Vagina (tissue), 2 donors: ENCODE measurements around the gene KCNH3. TPM values are rescaled to one million over a fixed set of nuclear protein-coding genes. Genes with fewer than 3 reads are reported as not detected.

ENCODE experiments used
- DNase-seq, 2 donors: peaks; one replicate each; pipeline ENCODE4 v3.0.0-alpha.2; 2017; ENCODE audit errors: extremely low spot score in 2 of 2
- H3K27ac ChIP-seq: fragments of 200-600 bp; sonication (generic); one replicate; pipeline ENCODE4 v1.5.1; 2019
- H3K27me3 ChIP-seq: fragments of 200-600 bp; sonication (generic); one replicate; pipeline ENCODE4 v1.5.1; 2019
- H3K36me3 ChIP-seq, 2 donors: fragments of 200-600 bp; sonication (generic); one replicate each; pipeline ENCODE4 v1.5.1; 2017 to 2019
- H3K4me1 ChIP-seq: fragments of 200-600 bp; sonication (generic); one replicate; pipeline ENCODE4 v1.5.1; 2019
- H3K4me3 ChIP-seq, 2 donors: fragments of 200-600 bp; sonication (generic); 1 replicate in 1 of 2; 2 replicates in 1 of 2; pipeline ENCODE4 v1.5.1; 2016 to 2019
- H3K9me3 ChIP-seq: fragments of 200-600 bp; sonication (generic); one replicate; pipeline ENCODE4 v1.5.1; 2019
- POLR2A ChIP-seq, 2 donors: fragments of 450-650 bp; IDR thresholded peaks; one replicate each; pipeline ENCODE4 v1.6.1; 2017; ENCODE audit warnings: antibody characterized with exemption in 2 of 2, mild to moderate bottlenecking in 2 of 2, moderate library complexity in 2 of 2
- POLR2AphosphoS5 ChIP-seq, 2 donors: sonication (generic); formaldehyde crosslinking; IDR thresholded peaks; one replicate each; pipeline ENCODE4 v1.9.0; 2017; ENCODE audit warnings: antibody characterized with exemption in 2 of 2, mild to moderate bottlenecking in 2 of 2, low read depth in 1 of 2; ENCODE audit not compliant: insufficient read depth in 1 of 2
- intact Hi-C: fragments of 100-400 bp; cut with DNase I; formaldehyde crosslinking; loops from one replicate; pipeline ENCODE4 v1.15.1; 2023
- total RNA-seq: library from RNA; depleted of rRNA; stranded (reverse); fragments of >200 nt; gene quantifications from one replicate; pipeline ENCODE4 v1.2.3, GENCODE V29; 2016
- TF ChIP-seq, protein P1 (sequence below), 3 experiments: fragments of 450-650 bp in 2 of 3; fragments of 200-600 bp in 1 of 3; sonication (generic) in 1 of 3; IDR thresholded peaks; one replicate each; pipeline ENCODE4 v1.5.1; 2017 to 2019; ENCODE audit warnings: antibody characterized with exemption in 3 of 3, mild to moderate bottlenecking in 2 of 3, moderate library complexity in 2 of 3

Gene KCNH3
- total RNA-seq, 1 donor from 2014 or later: not detected

DNA sequence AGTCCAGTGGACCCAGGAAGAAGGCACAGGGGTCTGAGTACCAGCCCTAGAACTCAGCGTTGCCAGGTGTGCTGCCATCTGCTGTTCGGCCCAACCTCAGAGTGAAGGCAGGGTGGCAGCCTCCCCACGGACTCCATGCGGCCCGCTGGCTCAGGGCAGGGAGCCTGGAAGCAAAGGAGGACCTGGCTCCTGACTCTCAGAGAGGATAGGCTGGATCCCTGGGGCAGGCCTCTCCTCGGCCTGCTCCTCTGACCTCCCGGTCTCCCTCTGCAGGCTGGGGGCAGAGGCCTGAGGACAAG is 19.0 kb downstream of the KCNH3 start:
- intact Hi-C loops: no loop called here
- Histone ChIP-seq H3K9me3 (no peaks in the 10 kb centered on the region), H3K27ac (no peak overlapping the region), H3K27me3 (no peaks in the 10 kb centered on the region), H3K4me1 (no peaks in the 10 kb centered on the region), H3K4me3 (no peak overlapping the region), H3K36me3 (peaks cover 0 to 57% of the 10 kb centered on the region in 2 donors)
- DNase-seq: no peak
- no peak for TF ChIP-seq POLR2A (IDR thresholded peaks at IDR 0.05)
- TF ChIP-seq POLR2AphosphoS5 (IDR thresholded peaks at IDR 0.05; ENCODE audit: insufficient read depth in 1 of 2, low read depth in 1 of 2): no peak
- TF ChIP-seq, protein P1, sequence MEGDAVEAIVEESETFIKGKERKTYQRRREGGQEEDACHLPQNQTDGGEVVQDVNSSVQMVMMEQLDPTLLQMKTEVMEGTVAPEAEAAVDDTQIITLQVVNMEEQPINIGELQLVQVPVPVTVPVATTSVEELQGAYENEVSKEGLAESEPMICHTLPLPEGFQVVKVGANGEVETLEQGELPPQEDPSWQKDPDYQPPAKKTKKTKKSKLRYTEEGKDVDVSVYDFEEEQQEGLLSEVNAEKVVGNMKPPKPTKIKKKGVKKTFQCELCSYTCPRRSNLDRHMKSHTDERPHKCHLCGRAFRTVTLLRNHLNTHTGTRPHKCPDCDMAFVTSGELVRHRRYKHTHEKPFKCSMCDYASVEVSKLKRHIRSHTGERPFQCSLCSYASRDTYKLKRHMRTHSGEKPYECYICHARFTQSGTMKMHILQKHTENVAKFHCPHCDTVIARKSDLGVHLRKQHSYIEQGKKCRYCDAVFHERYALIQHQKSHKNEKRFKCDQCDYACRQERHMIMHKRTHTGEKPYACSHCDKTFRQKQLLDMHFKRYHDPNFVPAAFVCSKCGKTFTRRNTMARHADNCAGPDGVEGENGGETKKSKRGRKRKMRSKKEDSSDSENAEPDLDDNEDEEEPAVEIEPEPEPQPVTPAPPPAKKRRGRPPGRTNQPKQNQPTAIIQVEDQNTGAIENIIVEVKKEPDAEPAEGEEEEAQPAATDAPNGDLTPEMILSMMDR (IDR thresholded peaks at IDR 0.05): no peak

GRCh38 chr12:49558526-49558925 is 19.7 kb downstream of the KCNH3 start:
- intact Hi-C loops: no loop called here
- Histone ChIP-seq H3K27ac (no peak overlapping the region), H3K4me3 (no peak overlapping the region), H3K9me3 (no peaks in the 10 kb centered on the region), H3K4me1 (no peaks in the 10 kb centered on the region), H3K36me3 (peaks cover 0 to 64% of the 10 kb centered on the region in 2 donors), H3K27me3 (no peaks in the 10 kb centered on the region)
- DNase-seq: no peak
- no peak for TF ChIP-seq POLR2AphosphoS5 (IDR thresholded peaks at IDR 0.05; ENCODE audit: insufficient read depth in 1 of 2, low read depth in 1 of 2)
- no peak for TF ChIP-seq POLR2A (IDR thresholded peaks at IDR 0.05)
- TF ChIP-seq, protein P1 (IDR thresholded peaks at IDR 0.05): no peak

GRCh38 chr12:49559011-49559675 is 20.3 kb downstream of the KCNH3 start:
- no peak for DNase-seq
- H3K4me3 ChIP-seq: no peak overlapping the region
- peaks cover 0 to 70% of the 10 kb centered on the region in 2 donors for H3K36me3 ChIP-seq
- H3K27me3 ChIP-seq: no peaks in the 10 kb centered on the region
- no peaks in the 10 kb centered on the region for H3K9me3 ChIP-seq
- H3K27ac ChIP-seq: no peak overlapping the region
- TF ChIP-seq, protein P1 (IDR thresholded peaks at IDR 0.05): no peak
- no peak for TF ChIP-seq POLR2AphosphoS5 (IDR thresholded peaks at IDR 0.05; ENCODE audit: insufficient read depth in 1 of 2, low read depth in 1 of 2)
- no peak for TF ChIP-seq POLR2A (IDR thresholded peaks at IDR 0.05)
- intact Hi-C loops: no loop called here
- no peaks in the 10 kb centered on the region for H3K4me1 ChIP-seq

DNA sequence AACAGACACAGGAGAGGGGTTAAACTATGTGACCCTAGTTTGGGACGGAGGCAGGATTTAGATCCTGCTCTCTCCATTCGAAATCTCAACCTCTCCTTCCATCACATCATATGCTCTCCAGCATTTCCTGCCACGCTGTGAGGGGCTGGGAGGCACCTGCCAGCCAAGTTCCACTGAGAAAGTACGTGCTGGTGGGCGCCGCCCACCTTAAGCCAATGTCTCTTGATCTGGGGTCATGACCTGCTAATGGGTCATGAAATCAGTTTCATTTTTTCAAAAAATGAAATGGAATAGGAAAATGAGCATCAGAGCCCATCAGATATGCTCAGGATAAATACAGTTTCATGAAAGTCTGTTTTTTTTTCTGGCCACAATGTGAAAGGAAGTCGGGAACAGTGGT is 21.9 kb downstream of the KCNH3 start:
- intact Hi-C loops: no loop called here
- H3K36me3 ChIP-seq: peaks cover 0 to 86% of the 10 kb centered on the region in 2 donors
- no peak for TF ChIP-seq POLR2A (IDR thresholded peaks at IDR 0.05)
- TF ChIP-seq POLR2AphosphoS5 (IDR thresholded peaks at IDR 0.05; ENCODE audit: insufficient read depth in 1 of 2, low read depth in 1 of 2): no peak
- TF ChIP-seq, protein P1 (IDR thresholded peaks at IDR 0.05): no peak

GRCh38 chr12:49562233-49562632 is 23.4 kb downstream of the KCNH3 start:
- no peaks in the 10 kb centered on the region for H3K9me3 ChIP-seq
- H3K4me3 ChIP-seq: no peak overlapping the region
- H3K36me3 ChIP-seq: peaks cover 0 to 82% of the 10 kb centered on the region in 2 donors
- no peak for DNase-seq
- TF ChIP-seq, protein P1 (IDR thresholded peaks at IDR 0.05): no peak
- TF ChIP-seq POLR2AphosphoS5 (IDR thresholded peaks at IDR 0.05; ENCODE audit: insufficient read depth in 1 of 2, low read depth in 1 of 2): no peak
- no peak for TF ChIP-seq POLR2A (IDR thresholded peaks at IDR 0.05)
- H3K27ac ChIP-seq: no peak overlapping the region
- H3K4me1 ChIP-seq: peaks cover 18% of the 10 kb centered on the region
- no peaks in the 10 kb centered on the region for H3K27me3 ChIP-seq
- intact Hi-C loops: no loop called here

More for the DNA sequence above, 21.9 kb downstream of the KCNH3 start:
- Histone ChIP-seq H3K9me3 (no peaks in the 10 kb centered on the region), H3K27me3 (no peaks in the 10 kb centered on the region), H3K4me1 (peaks cover 3% of the 10 kb centered on the region), H3K27ac (no peak overlapping the region), H3K4me3 (no peak overlapping the region)
- DNase-seq: no peak
